ENCODE data around the gene C9orf85. TPM values are rescaled to one million over a fixed set of nuclear protein-coding genes. Genes with fewer than 3 reads are reported as not detected.

Gene C9orf85
- total and polyA plus RNA-seq, 9 of the 15 experiments (the other 6 are each of a cell fraction or from before 2014, with no cell fraction given), result 6.7 to 17.6 (median 13.0) TPM

DNA sequence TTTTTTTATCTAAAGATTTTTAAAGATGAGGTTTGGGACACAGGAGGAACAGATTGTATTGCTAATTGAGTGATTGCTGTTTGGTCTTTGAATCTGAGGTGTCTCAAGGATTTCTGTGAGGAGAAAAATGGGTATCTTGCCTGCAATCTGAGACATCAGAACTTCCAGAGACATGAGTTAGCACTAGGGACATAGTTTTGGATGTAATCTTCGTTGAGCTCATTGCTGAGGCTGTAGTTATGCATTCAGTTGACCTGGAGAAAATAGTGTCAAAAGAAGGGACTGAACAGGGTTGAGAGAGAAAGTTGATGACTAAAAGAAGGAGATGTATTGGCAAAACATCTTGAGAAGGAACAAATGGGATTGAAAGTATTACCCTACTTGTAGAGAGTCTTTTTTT lies 24.6 kb downstream of the C9orf85 start (continued):
- TF ChIP-seq GTF3C2 (IDR thresholded peaks at IDR 0.05; ENCODE audit: borderline replicate concordance, extremely low read depth, insufficient read length) (no peak), POLR3A (IDR thresholded peaks at IDR 0.05; ENCODE audit: borderline replicate concordance, extremely low read depth, insufficient read depth, insufficient read length) (no peak), POU5F1 (IDR thresholded peaks at IDR 0.05; ENCODE audit: borderline replicate concordance, low read depth, low read length, partially characterized antibody) (no peak), KLF10 (CRISPR knock-in tag; IDR thresholded peaks at IDR 0.05) (no peak), CREM (IDR thresholded peaks at IDR 0.05; ENCODE audit: low read depth) (no peak), STAT5A (IDR thresholded peaks at IDR 0.05; ENCODE audit: borderline replicate concordance, low read length) (no peak), SMARCA4 (IDR thresholded peaks at IDR 0.05) (no peak)

GRCh38 chr9:71937070-71937625 lies 25.7 kb downstream of the C9orf85 start:
- Histone ChIP-seq H2AFZ (ENCODE audit: low read depth, low read length) (no peak overlapping the region), H4K20me1 (replicated peaks; ENCODE audit: control insufficient read depth, insufficient read depth, low read length) (no peaks in the 10 kb centered on the region), H3K79me2 (ENCODE audit: control insufficient read depth, insufficient read depth, low read length) (0 out of 3 replicates have a peak, but pooled peaks cover under 1% of the 10 kb centered on the region), H3K4me1 (replicated peaks in 1 of 2; ENCODE audit: control insufficient read depth in 2 of 2, insufficient read depth in 2 of 2, low read length in 2 of 2) (no peaks in the 10 kb centered on the region), H3K9me3 (replicated peaks; ENCODE audit: control insufficient read depth, insufficient read depth, low read depth, low read length) (no peaks in the 10 kb centered on the region), H3K27me3 (ENCODE audit: control insufficient read depth in 2 of 2, insufficient read depth in 2 of 2, low read length in 2 of 2) (no peaks in the 10 kb centered on the region), H3K9me1 (ENCODE audit: control insufficient read depth, insufficient read depth, low read length) (no peaks in the 10 kb centered on the region), H3K4me3 (no peak overlapping the region), H3K27ac (ENCODE audit: extremely low read depth, low read depth, low read length) (no peak overlapping the region), H3K4me2 (ENCODE audit: insufficient read depth, low read length) (no peak overlapping the region), H3K36me3 (ENCODE audit: control insufficient read depth, insufficient read depth, low read length) (no peaks in the 10 kb centered on the region), H3K9ac (ENCODE audit: insufficient read depth in 1 of 2, low read depth in 2 of 2, low read length in 2 of 2) (no peak overlapping the region)
- WGBS (ENCODE audit: insufficient coverage, low coverage, missing lambda C conversion rate), result 85% methylated on average over 4 of the region's 4 CpGs
- ChIA-PET CTCF (ENCODE audit: low intra/inter-chr PET ratio) (no interaction called here), POLR2A (no interaction called here)
- no peak for DNase-seq (ENCODE audit: extremely low read depth in 1 of 4, low spot score in 3 of 4)
- FAIRE-seq, result no peak
- no TSS peak for BruUV-seq (replicated peaks)
- intact Hi-C loops (cut with micrococcal nuclease), result no loop called here
- no peak for ATAC-seq
- in situ Hi-C loops (cut with MboI), result no loop called here
- no peak for TF ChIP-seq POU5F1 (IDR thresholded peaks at IDR 0.05; ENCODE audit: borderline replicate concordance, low read depth, low read length, partially characterized antibody)
- TF ChIP-seq, protein P1, sequence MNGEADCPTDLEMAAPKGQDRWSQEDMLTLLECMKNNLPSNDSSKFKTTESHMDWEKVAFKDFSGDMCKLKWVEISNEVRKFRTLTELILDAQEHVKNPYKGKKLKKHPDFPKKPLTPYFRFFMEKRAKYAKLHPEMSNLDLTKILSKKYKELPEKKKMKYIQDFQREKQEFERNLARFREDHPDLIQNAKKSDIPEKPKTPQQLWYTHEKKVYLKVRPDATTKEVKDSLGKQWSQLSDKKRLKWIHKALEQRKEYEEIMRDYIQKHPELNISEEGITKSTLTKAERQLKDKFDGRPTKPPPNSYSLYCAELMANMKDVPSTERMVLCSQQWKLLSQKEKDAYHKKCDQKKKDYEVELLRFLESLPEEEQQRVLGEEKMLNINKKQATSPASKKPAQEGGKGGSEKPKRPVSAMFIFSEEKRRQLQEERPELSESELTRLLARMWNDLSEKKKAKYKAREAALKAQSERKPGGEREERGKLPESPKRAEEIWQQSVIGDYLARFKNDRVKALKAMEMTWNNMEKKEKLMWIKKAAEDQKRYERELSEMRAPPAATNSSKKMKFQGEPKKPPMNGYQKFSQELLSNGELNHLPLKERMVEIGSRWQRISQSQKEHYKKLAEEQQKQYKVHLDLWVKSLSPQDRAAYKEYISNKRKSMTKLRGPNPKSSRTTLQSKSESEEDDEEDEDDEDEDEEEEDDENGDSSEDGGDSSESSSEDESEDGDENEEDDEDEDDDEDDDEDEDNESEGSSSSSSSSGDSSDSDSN (IDR thresholded peaks at IDR 0.05; ENCODE audit: borderline replicate concordance in 1 of 2, low read depth in 2 of 2, low read length in 2 of 2), result no peak
- no peak for TF ChIP-seq ZBTB8A (IDR thresholded peaks at IDR 0.05; ENCODE audit: partially characterized antibody)
- TF ChIP-seq ZNF436 (CRISPR knock-in tag; IDR thresholded peaks at IDR 0.05), result no peak
- no peak for TF ChIP-seq CLOCK (CRISPR knock-in tag; IDR thresholded peaks at IDR 0.05; ENCODE audit: borderline replicate concordance)
